K562 (cell line): ENCODE data around the gene TMEM154. TPM values are rescaled to one million over a fixed set of nuclear protein-coding genes. Genes with fewer than 3 reads are reported as not detected.

ENCODE experiments used
- ATAC-seq: fragments of 200-7000 bp; cut with Tn5 transposase; 3 replicates; pipeline ENCODE4 v1.9.1; 2020; ENCODE audit warnings: moderate library complexity
- BruUV-seq: library from RNA; stranded (reverse); fragments of 400-500 nt; replicated peaks from 2 replicates; lab custom pipeline; 2021; lab: Mats Ljungman, UMichigan
- CTCF ChIA-PET: fragments of 300-600 bp; formaldehyde crosslinking; extraction: SDS; loops from one replicate; lab custom pipeline; 2021; ENCODE audit warnings: low intra/inter-chr PET ratio; lab: Yijun Ruan, JAX
- POLR2A ChIA-PET: fragments of 300-600, 350-650 bp; sonication (Branson Sonifier 250); formaldehyde crosslinking; extraction: SDS; loops from one replicate; lab custom pipeline; 2021; ENCODE audit warnings: antibody characterized with exemption, inconsistent platforms; lab: Yijun Ruan, JAX
- DNase-seq, 4 experiments: peaks; one replicate each; pipeline versions ENCODE4 v3.0.0 to v3.0.0-alpha.2; 2011 to 2018; ENCODE audit warnings: low spot score in 3 of 4, mixed read lengths in 3 of 4; ENCODE audit errors: extremely low read depth in 1 of 4
- FAIRE-seq: peaks from 2 replicates; lab custom pipeline; 2011; peaks lifted over from hg19 to GRCh38; lab: Jason Lieb, UNC
- H2AFZ ChIP-seq: 2 replicates; pipeline ENCODE4 v1.6.0; 2011; ENCODE audit warnings: low read depth, low read length, control low read depth, inconsistent platforms
- H3K27ac ChIP-seq: fragments of 200-600 bp; 3 replicates; pipeline ENCODE4 v1.8.0; 2011; ENCODE audit warnings: low read depth, mild to moderate bottlenecking, control low read depth, inconsistent platforms, low read length, moderate library complexity, mixed read lengths; ENCODE audit errors: extremely low read depth
- H3K27me3 ChIP-seq, 2 experiments: fragments of 300-600 bp in 1 of 2; 2 replicates in 1 of 2; 3 replicates in 1 of 2; pipeline versions ENCODE4 v1.6.0 to v1.8.0; 2011; ENCODE audit warnings: inconsistent platforms in 2 of 2, low read length in 2 of 2, mild to moderate bottlenecking in 1 of 2, mixed read lengths in 1 of 2, moderate library complexity in 1 of 2; ENCODE audit not compliant: control insufficient read depth in 2 of 2, insufficient read depth in 2 of 2
- H3K36me3 ChIP-seq: fragments of 300-600 bp; 3 replicates; pipeline ENCODE4 v1.8.0; 2011; ENCODE audit warnings: mild to moderate bottlenecking, low read length, inconsistent platforms; ENCODE audit not compliant: control insufficient read depth, insufficient read depth
- H3K4me1 ChIP-seq, 2 experiments: fragments of 200-600 bp in 1 of 2; replicated peaks in 1 of 2; 2 replicates in 1 of 2; 3 replicates in 1 of 2; pipeline versions ENCODE4 v1.5.1 to v1.8.0; 2011; ENCODE audit warnings: inconsistent platforms in 2 of 2, low read length in 2 of 2, mild to moderate bottlenecking in 1 of 2, mixed read lengths in 1 of 2, moderate library complexity in 1 of 2; ENCODE audit not compliant: control insufficient read depth in 2 of 2, insufficient read depth in 2 of 2
- H3K4me2 ChIP-seq: 2 replicates; pipeline ENCODE4 v1.6.1; 2011; ENCODE audit warnings: low read length, control low read depth, inconsistent platforms, mixed read lengths; ENCODE audit not compliant: insufficient read depth
- H3K4me3 ChIP-seq: fragments of 200-600 bp; sonication (generic), shearing (Covaris generic); 2 replicates; pipeline ENCODE4 v1.5.1; 2016; ENCODE audit warnings: control low read depth, inconsistent platforms
- H3K79me2 ChIP-seq: fragments of 200-600 bp; 3 replicates; pipeline ENCODE4 v1.8.0; 2011; ENCODE audit warnings: low read length, inconsistent platforms; ENCODE audit not compliant: control insufficient read depth, insufficient read depth
- H3K9ac ChIP-seq, 2 experiments: 2 replicates each; pipeline versions ENCODE4 v1.6.0 to v1.6.1; 2011; ENCODE audit warnings: low read depth in 2 of 2, low read length in 2 of 2, control low read depth in 1 of 2, inconsistent platforms in 1 of 2, mild to moderate bottlenecking in 1 of 2, mixed read lengths in 1 of 2; ENCODE audit not compliant: insufficient read depth in 1 of 2
- H3K9me1 ChIP-seq: one replicate; pipeline ENCODE4 v1.6.0; 2011; ENCODE audit warnings: inconsistent platforms, mild to moderate bottlenecking, low read length, moderate library complexity; ENCODE audit not compliant: control insufficient read depth, insufficient read depth
- H3K9me3 ChIP-seq: replicated peaks from 2 replicates; pipeline ENCODE4 v1.5.1; 2011; ENCODE audit warnings: low read depth, low read length, inconsistent platforms; ENCODE audit not compliant: control insufficient read depth, insufficient read depth
- H4K20me1 ChIP-seq: replicated peaks from 2 replicates; pipeline ENCODE4 v1.6.1; 2011; ENCODE audit warnings: low read length, inconsistent platforms, mixed read lengths; ENCODE audit not compliant: control insufficient read depth, insufficient read depth
- ATF3 ChIP-seq, 2 experiments: fragments of 450-650 bp in 1 of 2; sonication (generic) in 1 of 2; formaldehyde crosslinking in 1 of 2; IDR thresholded peaks in 1 of 2; conservative IDR thresholded peaks in 1 of 2; 2 replicates each; pipeline versions ENCODE4 v1.6.1 to v1.8.1; 2016 to 2023; ENCODE audit warnings: mild to moderate bottlenecking in 2 of 2, moderate library complexity in 2 of 2, inconsistent platforms in 1 of 2, missing genetic modification reagents in 1 of 2
- ATF7 ChIP-seq: fragments of 450-650 bp; IDR thresholded peaks from 2 replicates; pipeline ENCODE4 v1.7.1; 2014; ENCODE audit warnings: mild to moderate bottlenecking, moderate library complexity
- DEAF1 ChIP-seq: fragments of 450-650 bp; formaldehyde crosslinking; IDR thresholded peaks from 2 replicates; pipeline ENCODE4 v1.4.0; 2020; ENCODE audit warnings: mild to moderate bottlenecking, moderate library complexity
- ELF4 ChIP-seq: fragments of 450-650 bp; formaldehyde crosslinking; IDR thresholded peaks from 2 replicates; pipeline ENCODE4 v1.4.0; 2022; ENCODE audit warnings: missing genetic modification characterization
- GTF2E2 ChIP-seq: fragments of 200-800 bp; sonication (Bioruptor generic); IDR thresholded peaks from 2 replicates; pipeline ENCODE4 v1.6.1; 2016; ENCODE audit warnings: missing genetic modification characterization, missing compliant biosample characterization
- JUN ChIP-seq, 2 experiments: sonication (generic) in 1 of 2; formaldehyde crosslinking in 1 of 2; IDR thresholded peaks; 2 replicates each; pipeline versions ENCODE4 v1.6.1 to v1.8.0; 2012 to 2022; ENCODE audit warnings: borderline replicate concordance in 2 of 2, mild to moderate bottlenecking in 2 of 2, improper control_type of control experiment in 1 of 2, low read depth in 1 of 2, low read length in 1 of 2, missing genetic modification reagents in 1 of 2
- KLF16 ChIP-seq: IDR thresholded peaks from 2 replicates; pipeline ENCODE4 v1.6.1; 2016; ENCODE audit warnings: antibody characterized with exemption
- KLF6 ChIP-seq: fragments of 250-450 bp; sonication (Bioruptor Pico); IDR thresholded peaks from 2 replicates; pipeline ENCODE4 v1.4.0; 2020; ENCODE audit warnings: mild to moderate bottlenecking, moderate library complexity, borderline replicate concordance
- NR2C1 ChIP-seq, 2 experiments: fragments of 450-650 bp; IDR thresholded peaks; 2 replicates each; pipeline ENCODE4 v1.6.1; 2017; ENCODE audit warnings: mild to moderate bottlenecking in 2 of 2, antibody characterized with exemption in 1 of 2, inconsistent platforms in 1 of 2, missing compliant biosample characterization in 1 of 2, missing genetic modification characterization in 1 of 2
- RHOXF2B ChIP-seq: fragments of 250-450 bp; sonication (Bioruptor Pico); conservative IDR thresholded peaks from 2 replicates; pipeline ENCODE4 v1.5.1; 2021
- SNRNP70 ChIP-seq: fragments of 200-400 bp; formaldehyde crosslinking; optimal IDR thresholded peaks from 2 replicates; pipeline ENCODE3; 2017; ENCODE audit warnings: low read depth, low read length
- ZKSCAN3 ChIP-seq: fragments of 250-450 bp; sonication (Bioruptor Pico); IDR thresholded peaks from 2 replicates; pipeline ENCODE4 v1.4.0; 2020
- ZNF134 ChIP-seq: fragments of 250-450 bp; sonication (Bioruptor Pico); conservative IDR thresholded peaks from 2 replicates; pipeline ENCODE4 v1.4.0; 2020
- ZNF175 ChIP-seq: fragments of 200-800 bp; sonication (Bioruptor generic); IDR thresholded peaks from 2 replicates; pipeline ENCODE4 v1.6.1; 2016; ENCODE audit warnings: low read depth, mild to moderate bottlenecking, missing genetic modification characterization, missing compliant biosample characterization
- ZNF764 ChIP-seq: fragments of 250-450 bp; sonication (Bioruptor Pico); IDR thresholded peaks from 2 replicates; pipeline ENCODE4 v1.4.0; 2020; ENCODE audit warnings: low read depth, mild to moderate bottlenecking, moderate library complexity
- WGBS: fragments of 100-300 bp; shearing (Covaris generic); methylation state at CpG from one replicate; pipeline ENCODE4 v1.1.6; 2016; ENCODE audit warnings: low coverage, mixed read lengths; ENCODE audit not compliant: insufficient coverage; ENCODE audit errors: missing lambda C conversion rate; 5-methylcytosine and 5-hydroxymethylcytosine counted together
- in situ Hi-C: fragments of 300-500 bp; cut with MboI; formaldehyde crosslinking; loops from 4 replicates; pipeline ENCODE4 v1.15.0; 2018; ENCODE audit warnings: inconsistent platforms, mixed read lengths
- intact Hi-C: fragments of 100-400 bp; cut with micrococcal nuclease; formaldehyde crosslinking; loops from 2 replicates; pipeline ENCODE4 v1.14.2; 2022
- polyA plus RNA-seq, 8 experiments: library from polyadenylated mRNA; depleted of rRNA in 4 of 8; stranded (reverse) in 5 of 8; unstranded in 3 of 8; fragments of >200 nt; fragmentation: Nextera tagmentation in 2 of 8; fragmentation: Illumina TruSeq in 1 of 8; extraction: Ambion mirVana in 2 of 8; extraction: Trizol in 1 of 8; gene quantifications; 2 replicates each; pipeline versions ENCODE4 v1.2.1 to v1.2.3, GENCODE V29; 2011 to 2014; ENCODE audit warnings: inconsistent platforms in 1 of 8, missing spikeins in 1 of 8
- total RNA-seq, 7 experiments: library from RNA; depleted of rRNA in 6 of 7; stranded (reverse); fragments of >200 nt in 6 of 7; fragmentation: Illumina TruSeq in 2 of 7; extraction: Trizol in 2 of 7; gene quantifications; 2 replicates each; pipeline versions ENCODE4 v1.2.1 to v1.2.3, GENCODE V29; 2011 to 2021; ENCODE audit warnings: low replicate concordance in 1 of 7

Gene TMEM154
- total and polyA plus RNA-seq, 9 of the 15 experiments (the other 6 are each of a cell fraction or from before 2014, with no cell fraction given): 0.13 to 1.8 (median 0.58) TPM

- intact Hi-C loops (loop anchor here (1.0 kb wide), 1 partner anchor 22 kb away; no protein-coding TSS in a partner anchor), in situ Hi-C loops (no loop called here)
- 1% methylated on average over 6 of the region's 6 CpGs for WGBS
- Histone ChIP-seq H3K4me2 (peak overlapping the region; percentile 54; the same call in 1 of the 2 replicates), H3K27ac (peak overlapping the region; percentile 6; the same call in 1 of the 3 replicates), H4K20me1 (no peaks in the 10 kb centered on the region), H3K36me3 (no peaks in the 10 kb centered on the region), H3K9me1 (no peaks in the 10 kb centered on the region), H3K79me2 (no peaks in the 10 kb centered on the region), H3K27me3 (peaks cover 2 to 6% of the 10 kb centered on the region in 2 experiments; a peak in 3 of 5 replicates), H3K9ac (peak overlapping the region in 1 of 2 experiments; percentile 63; a peak in 1 of 4 replicates), H3K9me3 (no peaks in the 10 kb centered on the region), H2AFZ (0 out of 2 replicates have a peak overlapping the region, but pooled peaks have one; percentile 16), H3K4me3 (no peak overlapping the region), H3K4me1 (peaks cover 0 to 19% of the 10 kb centered on the region in 2 experiments; a peak in 3 of 5 replicates)
- DNase-seq: peak in 1 of 4 experiments; percentile 9
- FAIRE-seq: no peak
- ATAC-seq: peak; percentile 76
- ChIA-PET POLR2A (interaction anchor here (1.0 to 1.3 kb wide), 2 partner anchors 10 to 20 kb away, joined by 3 read pairs; no protein-coding TSS in a partner anchor), CTCF (no interaction called here)
- BruUV-seq: no TSS peak
- TF ChIP-seq GTF2E2 (tag) (0 out of 2 replicates have a peak, but pooled peaks have one; percentile 38), ATF3 (IDR thresholded peaks at IDR 0.05) (peak; percentile 91; the same call in 1 of the 2 replicates), ATF3 (CRISPR knock-in tag; conservative IDR thresholded peaks at IDR 0.05) (no peak), SNRNP70 (no peak), ZNF764 (0 out of 2 replicates have a peak, but pooled peaks have one; percentile 12), ELF4 (CRISPR knock-in tag) (peak; percentile 4; the same call in 1 of the 2 replicates), JUN (IDR thresholded peaks at IDR 0.05; ENCODE audit: borderline replicate concordance, low read depth, low read length) (peak; percentile 59; the same call in 1 of the 2 replicates), JUN (CRISPR knock-in tag; IDR thresholded peaks at IDR 0.05; ENCODE audit: borderline replicate concordance) (no peak), RHOXF2B (CRISPR knock-in tag) (0 out of 2 replicates have a peak, but pooled peaks have one; percentile 25), ZNF134 (CRISPR knock-in tag) (0 out of 2 replicates have a peak, but pooled peaks have one; percentile 25), KLF16 (peak; percentile 32; the same call in 1 of the 2 replicates), KLF6 (CRISPR knock-in tag) (0 out of 2 replicates have a peak, but pooled peaks have one; percentile 3), ZNF175 (CRISPR knock-in tag) (peak; percentile 22; the same call in 1 of the 2 replicates), NR2C1 (IDR thresholded peaks at IDR 0.05) (no peak), NR2C1 (tag; IDR thresholded peaks at IDR 0.05) (peak; percentile 33; the same call in 1 of the 2 replicates), ZKSCAN3 (CRISPR knock-in tag) (no peak), ATF7 (peak; percentile 90), DEAF1 (0 out of 2 replicates have a peak, but pooled peaks have one; percentile 23)
Observed at GRCh38 chr4:152663203-152664066, 16.4 kb downstream of the TMEM154 start.
